ENCODE measurements around the gene PRDM8. TPM values are rescaled to one million over a fixed set of nuclear protein-coding genes. Genes with fewer than 3 reads are reported as not detected.

PRDM8 gene
- total RNA-seq, 1 donor from 2014 or later: 1.6 TPM

- Histone ChIP-seq H3K27ac (no peak overlapping the region), H3K9me3 (no peaks in the 10 kb centered on the region), H3K4me1 (peaks cover 19% of the 10 kb centered on the region), H3K36me3 (no peaks in the 10 kb centered on the region), H3K4me3 (no peak overlapping the region), H3K27me3 (ENCODE audit: low read depth) (peaks cover 79% of the 10 kb centered on the region)
- TF ChIP-seq CTCF (IDR thresholded peaks at IDR 0.05): no peak
- intact Hi-C loops (cut with DNase I): no loop called here
- no peak for ATAC-seq
- DNase-seq: no peak
Observed at GRCh38 chr4:80192937-80193336, 4.4 kb upstream of the PRDM8 start.

GRCh38 chr4:80195441-80196140, 1.7 kb upstream of the PRDM8 start:
- Histone ChIP-seq H3K27me3 (ENCODE audit: low read depth) (peaks cover 78% of the 10 kb centered on the region), H3K27ac (no peak overlapping the region), H3K36me3 (no peaks in the 10 kb centered on the region), H3K4me3 (no peak overlapping the region), H3K9me3 (no peaks in the 10 kb centered on the region), H3K4me1 (peaks cover 15% of the 10 kb centered on the region)
- intact Hi-C loops (cut with DNase I): no loop called here
- TF ChIP-seq CTCF (IDR thresholded peaks at IDR 0.05): no peak
- no peak for DNase-seq
- ATAC-seq: peak; percentile 19 to 31

GRCh38 chr4:80196259-80196921, 913 bp upstream of the PRDM8 start:
- intact Hi-C loops (cut with DNase I): no loop called here
- peaks cover 78% of the 10 kb centered on the region for H3K27me3 ChIP-seq (ENCODE audit: low read depth)
- H3K9me3 ChIP-seq: no peaks in the 10 kb centered on the region
- TF ChIP-seq CTCF (IDR thresholded peaks at IDR 0.05): no peak
- H3K4me3 ChIP-seq: peak overlapping the region; percentile 42
- peaks cover 15% of the 10 kb centered on the region for H3K4me1 ChIP-seq
- ATAC-seq: peak in 1 of 2 donors; percentile 29
- no peaks in the 10 kb centered on the region for H3K36me3 ChIP-seq
- DNase-seq: no peak
- no peak overlapping the region for H3K27ac ChIP-seq

- no peak for TF ChIP-seq CTCF (IDR thresholded peaks at IDR 0.05)
- Histone ChIP-seq H3K27me3 (ENCODE audit: low read depth) (peaks cover 73% of the 10 kb centered on the region), H3K36me3 (no peaks in the 10 kb centered on the region), H3K27ac (no peak overlapping the region), H3K9me3 (no peaks in the 10 kb centered on the region), H3K4me3 (peak overlapping the region; percentile 14), H3K4me1 (peaks cover 15% of the 10 kb centered on the region)
- DNase-seq: peak; percentile 55
- intact Hi-C loops (cut with DNase I): no loop called here
- no peak for ATAC-seq
Observed at GRCh38 chr4:80197601-80198440, 518 bp downstream of the PRDM8 start.

- H3K27me3 ChIP-seq (ENCODE audit: low read depth): peaks cover 75% of the 10 kb centered on the region
Observed at GRCh38 chr4:80198441-80198837, 1.1 kb downstream of the PRDM8 start.

More at GRCh38 chr4:80198441-80198837, 1.1 kb downstream of the PRDM8 start:
- no peak for ATAC-seq
- no peaks in the 10 kb centered on the region for H3K9me3 ChIP-seq
- H3K4me3 ChIP-seq: no peak overlapping the region
- TF ChIP-seq CTCF (IDR thresholded peaks at IDR 0.05): no peak
- H3K4me1 ChIP-seq: peaks cover 15% of the 10 kb centered on the region
- no peak overlapping the region for H3K27ac ChIP-seq
- no peaks in the 10 kb centered on the region for H3K36me3 ChIP-seq
- DNase-seq: no peak
- intact Hi-C loops (cut with DNase I): no loop called here

Measured in lower lobe of right lung (tissue), 2 donors.